K562 (cell line): ENCODE data around the gene BCL2L12. TPM values are rescaled to one million over a fixed set of nuclear protein-coding genes. Genes with fewer than 3 reads are reported as not detected.

Source experiments
- BCOR ChIP-seq: fragments of 450-650 bp; IDR thresholded peaks from 2 replicates; pipeline ENCODE4 v1.6.1; 2016
- CBX1 ChIP-seq: sonication (generic); IDR thresholded peaks from 2 replicates; pipeline ENCODE4 v1.6.1; 2016; ENCODE audit warnings: antibody characterized with exemption, low read depth, mild to moderate bottlenecking
- FOXM1 ChIP-seq, 2 experiments: fragments of 450-650 bp in 1 of 2; sonication (generic) in 1 of 2; formaldehyde crosslinking in 1 of 2; IDR thresholded peaks; 2 replicates each; pipeline versions ENCODE4 v1.6.1 to v1.9.0; 2017 to 2022; ENCODE audit warnings: low read depth in 2 of 2, mild to moderate bottlenecking in 2 of 2, missing genetic modification reagents in 1 of 2, moderate library complexity in 1 of 2
- HDAC3 ChIP-seq: fragments of 450-650 bp; IDR thresholded peaks from 2 replicates; pipeline ENCODE4 v1.6.1; 2018; ENCODE audit warnings: borderline replicate concordance, mild to moderate bottlenecking, moderate library complexity; ENCODE audit not compliant: partially characterized antibody
- MAFG ChIP-seq: fragments of 450-650 bp; conservative IDR thresholded peaks from 2 replicates; pipeline ENCODE4 v1.6.1; 2016; ENCODE audit warnings: missing genetic modification characterization, missing compliant biosample characterization
- MAFK ChIP-seq: IDR thresholded peaks from 2 replicates; pipeline ENCODE4 v1.6.1; 2011; ENCODE audit warnings: low read length, improper control_type of control experiment
- NFE2L1 ChIP-seq: fragments of 450-650 bp; IDR thresholded peaks from 2 replicates; pipeline ENCODE4 v1.6.1; 2016; ENCODE audit warnings: missing genetic modification characterization, low read depth, mild to moderate bottlenecking, missing compliant biosample characterization, moderate library complexity, borderline replicate concordance
- POLR2B ChIP-seq: fragments of 450-650 bp; IDR thresholded peaks from 2 replicates; pipeline ENCODE4 v1.6.1; 2018; ENCODE audit warnings: low read depth; ENCODE audit not compliant: partially characterized antibody
- POLR3A ChIP-seq: IDR thresholded peaks from 2 replicates; pipeline ENCODE4 v1.6.1; 2011; ENCODE audit warnings: borderline replicate concordance, mild to moderate bottlenecking, moderate library complexity; ENCODE audit not compliant: insufficient read length, insufficient read depth; ENCODE audit errors: extremely low read depth
- RBM25 ChIP-seq: fragments of 200-400 bp; formaldehyde crosslinking; IDR thresholded peaks from 2 replicates; pipeline ENCODE4 v1.6.1; 2018; ENCODE audit warnings: low read length, low read depth, moderate library complexity; ENCODE audit not compliant: severe bottlenecking
- TAL1 ChIP-seq: fragments of 450-650 bp; IDR thresholded peaks from 2 replicates; pipeline ENCODE4 v1.6.1; 2016; ENCODE audit warnings: mild to moderate bottlenecking
- YY1 ChIP-seq, 3 experiments: IDR thresholded peaks; 2 replicates each; pipeline ENCODE4 v1.6.1; 2011; ENCODE audit warnings: low read length in 2 of 3, mild to moderate bottlenecking in 2 of 3, moderate library complexity in 2 of 3, borderline replicate concordance in 1 of 3, control low read depth in 1 of 3, low read depth in 1 of 3; ENCODE audit not compliant: insufficient read depth in 3 of 3, insufficient replicate concordance in 2 of 3, control insufficient read depth in 1 of 3, insufficient read length in 1 of 3; ENCODE audit errors: extremely low read depth in 1 of 3
- polyA plus RNA-seq, 8 experiments: library from polyadenylated mRNA; depleted of rRNA in 4 of 8; stranded (reverse) in 5 of 8; unstranded in 3 of 8; fragments of >200 nt; fragmentation: Nextera tagmentation in 2 of 8; fragmentation: Illumina TruSeq in 1 of 8; extraction: Ambion mirVana in 2 of 8; extraction: Trizol in 1 of 8; gene quantifications; 2 replicates each; pipeline versions ENCODE4 v1.2.1 to v1.2.3, GENCODE V29; 2011 to 2014; ENCODE audit warnings: inconsistent platforms in 1 of 8, missing spikeins in 1 of 8
- total RNA-seq, 7 experiments: library from RNA; depleted of rRNA in 6 of 7; stranded (reverse); fragments of >200 nt in 6 of 7; fragmentation: Illumina TruSeq in 2 of 7; extraction: Trizol in 2 of 7; gene quantifications; 2 replicates each; pipeline versions ENCODE4 v1.2.1 to v1.2.3, GENCODE V29; 2011 to 2021; ENCODE audit warnings: low replicate concordance in 1 of 7
- TF ChIP-seq, protein P1 (sequence below): sonication (generic); formaldehyde crosslinking; IDR thresholded peaks from 2 replicates; pipeline ENCODE4 v1.8.0; 2023; ENCODE audit warnings: missing genetic modification reagents, mild to moderate bottlenecking, borderline replicate concordance
- TF ChIP-seq, protein P2 (sequence below): fragments of 250-450 bp; sonication (Bioruptor Pico); IDR thresholded peaks from 2 replicates; pipeline ENCODE4 v1.4.0; 2020

Gene BCL2L12
- total and polyA plus RNA-seq, 9 of the 15 experiments (the other 6 are each of a cell fraction or from before 2014, with no cell fraction given) = 7.4 to 263 (median 81.2) TPM

DNA sequence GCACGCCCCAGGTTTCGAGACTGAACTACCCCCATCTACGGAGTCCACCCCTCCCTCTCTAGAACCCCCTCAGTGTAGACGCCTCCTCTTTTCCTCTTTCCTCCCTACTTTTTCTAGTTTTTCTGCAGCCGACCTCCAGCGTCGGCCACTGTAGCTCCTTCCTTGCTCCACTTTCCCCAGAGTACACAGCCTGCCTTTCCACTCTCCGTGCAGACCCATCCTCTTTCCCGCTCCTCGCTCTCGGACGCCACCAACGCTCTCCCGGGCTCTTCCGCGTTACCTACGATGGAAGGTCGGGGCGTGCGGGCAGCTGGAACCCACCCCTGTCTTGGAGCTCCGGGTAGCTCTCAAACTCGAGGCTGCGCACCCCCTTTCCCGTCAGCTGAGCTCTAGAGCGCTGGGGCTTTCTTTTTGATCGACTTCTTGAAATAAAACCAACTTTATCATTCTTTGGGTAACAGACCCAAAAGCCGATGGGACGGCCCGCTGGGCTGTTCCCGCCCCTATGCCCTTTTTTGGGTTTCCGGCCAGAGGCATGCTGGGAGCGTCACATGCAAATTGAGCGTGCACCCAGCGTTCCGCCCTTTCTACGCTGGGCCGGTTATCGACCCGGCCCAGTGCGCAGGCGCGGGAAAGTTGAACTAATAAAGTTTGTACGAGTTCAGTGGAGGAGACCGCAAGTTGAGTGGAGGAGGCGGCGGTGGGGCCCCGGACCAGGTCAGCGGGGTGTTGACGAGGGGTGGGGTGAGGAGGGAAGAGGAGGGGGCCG lies at the start of gene BCL2L12, which contains the start of gene IRF3 (continued):
- TF ChIP-seq, protein P1, sequence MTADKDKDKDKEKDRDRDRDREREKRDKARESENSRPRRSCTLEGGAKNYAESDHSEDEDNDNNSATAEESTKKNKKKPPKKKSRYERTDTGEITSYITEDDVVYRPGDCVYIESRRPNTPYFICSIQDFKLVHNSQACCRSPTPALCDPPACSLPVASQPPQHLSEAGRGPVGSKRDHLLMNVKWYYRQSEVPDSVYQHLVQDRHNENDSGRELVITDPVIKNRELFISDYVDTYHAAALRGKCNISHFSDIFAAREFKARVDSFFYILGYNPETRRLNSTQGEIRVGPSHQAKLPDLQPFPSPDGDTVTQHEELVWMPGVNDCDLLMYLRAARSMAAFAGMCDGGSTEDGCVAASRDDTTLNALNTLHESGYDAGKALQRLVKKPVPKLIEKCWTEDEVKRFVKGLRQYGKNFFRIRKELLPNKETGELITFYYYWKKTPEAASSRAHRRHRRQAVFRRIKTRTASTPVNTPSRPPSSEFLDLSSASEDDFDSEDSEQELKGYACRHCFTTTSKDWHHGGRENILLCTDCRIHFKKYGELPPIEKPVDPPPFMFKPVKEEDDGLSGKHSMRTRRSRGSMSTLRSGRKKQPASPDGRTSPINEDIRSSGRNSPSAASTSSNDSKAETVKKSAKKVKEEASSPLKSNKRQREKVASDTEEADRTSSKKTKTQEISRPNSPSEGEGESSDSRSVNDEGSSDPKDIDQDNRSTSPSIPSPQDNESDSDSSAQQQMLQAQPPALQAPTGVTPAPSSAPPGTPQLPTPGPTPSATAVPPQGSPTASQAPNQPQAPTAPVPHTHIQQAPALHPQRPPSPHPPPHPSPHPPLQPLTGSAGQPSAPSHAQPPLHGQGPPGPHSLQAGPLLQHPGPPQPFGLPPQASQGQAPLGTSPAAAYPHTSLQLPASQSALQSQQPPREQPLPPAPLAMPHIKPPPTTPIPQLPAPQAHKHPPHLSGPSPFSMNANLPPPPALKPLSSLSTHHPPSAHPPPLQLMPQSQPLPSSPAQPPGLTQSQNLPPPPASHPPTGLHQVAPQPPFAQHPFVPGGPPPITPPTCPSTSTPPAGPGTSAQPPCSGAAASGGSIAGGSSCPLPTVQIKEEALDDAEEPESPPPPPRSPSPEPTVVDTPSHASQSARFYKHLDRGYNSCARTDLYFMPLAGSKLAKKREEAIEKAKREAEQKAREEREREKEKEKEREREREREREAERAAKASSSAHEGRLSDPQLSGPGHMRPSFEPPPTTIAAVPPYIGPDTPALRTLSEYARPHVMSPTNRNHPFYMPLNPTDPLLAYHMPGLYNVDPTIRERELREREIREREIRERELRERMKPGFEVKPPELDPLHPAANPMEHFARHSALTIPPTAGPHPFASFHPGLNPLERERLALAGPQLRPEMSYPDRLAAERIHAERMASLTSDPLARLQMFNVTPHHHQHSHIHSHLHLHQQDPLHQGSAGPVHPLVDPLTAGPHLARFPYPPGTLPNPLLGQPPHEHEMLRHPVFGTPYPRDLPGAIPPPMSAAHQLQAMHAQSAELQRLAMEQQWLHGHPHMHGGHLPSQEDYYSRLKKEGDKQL (CRISPR knock-in tag) = no peak
- TF ChIP-seq CBX1 = no peak
- TF ChIP-seq POLR3A = no peak
- TF ChIP-seq MAFK = no peak
- TF ChIP-seq YY1 (IDR thresholded peaks at IDR 0.05; ENCODE audit: borderline replicate concordance in 1 of 3, control insufficient read depth in 1 of 3, extremely low read depth in 1 of 3, insufficient read depth in 3 of 3, insufficient read length in 1 of 3, insufficient replicate concordance in 2 of 3, low read depth in 1 of 3, low read length in 2 of 3) = peak in 1 of 3 experiments; percentile 14
- TF ChIP-seq TAL1 = no peak
- no peak for TF ChIP-seq HDAC3
- peak; percentile 80 for TF ChIP-seq POLR2B
- no peak for TF ChIP-seq MAFG (tag)
- no peak for TF ChIP-seq FOXM1 (IDR thresholded peaks at IDR 0.05; ENCODE audit: low read depth)
- TF ChIP-seq FOXM1 (CRISPR knock-in tag; IDR thresholded peaks at IDR 0.05; ENCODE audit: low read depth) = no peak
- peak; percentile 64; the same call in 1 of the 2 replicates for TF ChIP-seq BCOR
- TF ChIP-seq NFE2L1 (tag) = no peak
- TF ChIP-seq, protein P2, sequence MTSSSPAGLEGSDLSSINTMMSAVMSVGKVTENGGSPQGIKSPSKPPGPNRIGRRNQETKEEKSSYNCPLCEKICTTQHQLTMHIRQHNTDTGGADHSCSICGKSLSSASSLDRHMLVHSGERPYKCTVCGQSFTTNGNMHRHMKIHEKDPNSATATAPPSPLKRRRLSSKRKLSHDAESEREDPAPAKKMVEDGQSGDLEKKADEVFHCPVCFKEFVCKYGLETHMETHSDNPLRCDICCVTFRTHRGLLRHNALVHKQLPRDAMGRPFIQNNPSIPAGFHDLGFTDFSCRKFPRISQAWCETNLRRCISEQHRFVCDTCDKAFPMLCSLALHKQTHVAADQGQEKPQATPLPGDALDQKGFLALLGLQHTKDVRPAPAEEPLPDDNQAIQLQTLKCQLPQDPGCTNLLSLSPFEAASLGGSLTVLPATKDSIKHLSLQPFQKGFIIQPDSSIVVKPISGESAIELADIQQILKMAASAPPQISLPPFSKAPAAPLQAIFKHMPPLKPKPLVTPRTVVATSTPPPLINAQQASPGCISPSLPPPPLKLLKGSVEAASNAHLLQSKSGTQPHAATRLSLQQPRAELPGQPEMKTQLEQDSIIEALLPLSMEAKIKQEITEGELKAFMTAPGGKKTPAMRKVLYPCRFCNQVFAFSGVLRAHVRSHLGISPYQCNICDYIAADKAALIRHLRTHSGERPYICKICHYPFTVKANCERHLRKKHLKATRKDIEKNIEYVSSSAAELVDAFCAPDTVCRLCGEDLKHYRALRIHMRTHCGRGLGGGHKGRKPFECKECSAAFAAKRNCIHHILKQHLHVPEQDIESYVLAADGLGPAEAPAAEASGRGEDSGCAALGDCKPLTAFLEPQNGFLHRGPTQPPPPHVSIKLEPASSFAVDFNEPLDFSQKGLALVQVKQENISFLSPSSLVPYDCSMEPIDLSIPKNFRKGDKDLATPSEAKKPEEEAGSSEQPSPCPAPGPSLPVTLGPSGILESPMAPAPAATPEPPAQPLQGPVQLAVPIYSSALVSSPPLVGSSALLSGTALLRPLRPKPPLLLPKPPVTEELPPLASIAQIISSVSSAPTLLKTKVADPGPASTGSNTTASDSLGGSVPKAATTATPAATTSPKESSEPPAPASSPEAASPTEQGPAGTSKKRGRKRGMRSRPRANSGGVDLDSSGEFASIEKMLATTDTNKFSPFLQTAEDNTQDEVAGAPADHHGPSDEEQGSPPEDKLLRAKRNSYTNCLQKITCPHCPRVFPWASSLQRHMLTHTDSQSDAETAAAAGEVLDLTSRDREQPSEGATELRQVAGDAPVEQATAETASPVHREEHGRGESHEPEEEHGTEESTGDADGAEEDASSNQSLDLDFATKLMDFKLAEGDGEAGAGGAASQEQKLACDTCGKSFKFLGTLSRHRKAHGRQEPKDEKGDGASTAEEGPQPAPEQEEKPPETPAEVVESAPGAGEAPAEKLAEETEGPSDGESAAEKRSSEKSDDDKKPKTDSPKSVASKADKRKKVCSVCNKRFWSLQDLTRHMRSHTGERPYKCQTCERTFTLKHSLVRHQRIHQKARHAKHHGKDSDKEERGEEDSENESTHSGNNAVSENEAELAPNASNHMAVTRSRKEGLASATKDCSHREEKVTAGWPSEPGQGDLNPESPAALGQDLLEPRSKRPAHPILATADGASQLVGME (CRISPR knock-in tag) = no peak
- TF ChIP-seq RBM25 = no peak
